Astrocyte (in vitro differentiated cells and primary cell): ENCODE results near the gene TMEM258.

ENCODE experiments used
- EZH2 ChIP-seq: IDR thresholded peaks from 2 replicates; pipeline ENCODE4 v1.6.1; 2012; ENCODE audit warnings: mild to moderate bottlenecking, low read length, inconsistent platforms; ENCODE audit not compliant: insufficient read depth
- TF ChIP-seq, protein P1 (sequence below): IDR thresholded peaks from 2 replicates; pipeline ENCODE4 v1.5.1; 2011; ENCODE audit warnings: low read depth, mild to moderate bottlenecking, inconsistent platforms, low read length, moderate library complexity; ENCODE audit not compliant: insufficient read depth

DNA sequence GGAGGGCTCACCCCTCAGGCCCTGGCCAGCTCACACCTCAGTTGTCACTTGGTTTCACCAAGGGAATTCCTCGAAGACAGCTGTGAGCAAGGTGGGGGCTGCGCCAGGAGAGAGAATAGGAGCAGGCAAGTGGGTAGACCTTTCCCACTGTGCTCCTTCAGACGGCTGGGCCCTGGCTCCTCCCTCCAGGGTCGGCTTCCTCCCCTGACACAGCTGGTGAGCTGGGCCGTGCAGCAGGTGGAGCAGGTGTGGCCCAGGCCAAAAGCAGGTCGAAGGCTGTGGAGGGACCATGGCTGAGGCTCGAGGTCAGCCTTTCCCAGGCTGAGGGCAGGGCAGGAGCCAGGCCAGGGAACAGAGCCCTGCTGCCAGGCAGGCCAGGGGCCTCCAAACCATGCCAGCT, 52.4 kb downstream of the TMEM258 start:
- no peak for TF ChIP-seq EZH2
- TF ChIP-seq, protein P1, sequence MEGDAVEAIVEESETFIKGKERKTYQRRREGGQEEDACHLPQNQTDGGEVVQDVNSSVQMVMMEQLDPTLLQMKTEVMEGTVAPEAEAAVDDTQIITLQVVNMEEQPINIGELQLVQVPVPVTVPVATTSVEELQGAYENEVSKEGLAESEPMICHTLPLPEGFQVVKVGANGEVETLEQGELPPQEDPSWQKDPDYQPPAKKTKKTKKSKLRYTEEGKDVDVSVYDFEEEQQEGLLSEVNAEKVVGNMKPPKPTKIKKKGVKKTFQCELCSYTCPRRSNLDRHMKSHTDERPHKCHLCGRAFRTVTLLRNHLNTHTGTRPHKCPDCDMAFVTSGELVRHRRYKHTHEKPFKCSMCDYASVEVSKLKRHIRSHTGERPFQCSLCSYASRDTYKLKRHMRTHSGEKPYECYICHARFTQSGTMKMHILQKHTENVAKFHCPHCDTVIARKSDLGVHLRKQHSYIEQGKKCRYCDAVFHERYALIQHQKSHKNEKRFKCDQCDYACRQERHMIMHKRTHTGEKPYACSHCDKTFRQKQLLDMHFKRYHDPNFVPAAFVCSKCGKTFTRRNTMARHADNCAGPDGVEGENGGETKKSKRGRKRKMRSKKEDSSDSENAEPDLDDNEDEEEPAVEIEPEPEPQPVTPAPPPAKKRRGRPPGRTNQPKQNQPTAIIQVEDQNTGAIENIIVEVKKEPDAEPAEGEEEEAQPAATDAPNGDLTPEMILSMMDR: no peak
